SHP77 (cell line): ENCODE measurements around the gene GCNT2.
A peak's percentile ranks its signal among the peaks of the same experiment; 100 is the strongest.
"Not testable (repeated sequence)": the region's sequence is repeated elsewhere in the genome, so short reads cannot be mapped to it uniquely, and the experiment has no call there.

Experiments
- DNase-seq, 2 experiments: peaks; one replicate each; lab custom pipeline; 2025; lab: John Stamatoyannopoulos, UW

The GCNT2 gene

DNA sequence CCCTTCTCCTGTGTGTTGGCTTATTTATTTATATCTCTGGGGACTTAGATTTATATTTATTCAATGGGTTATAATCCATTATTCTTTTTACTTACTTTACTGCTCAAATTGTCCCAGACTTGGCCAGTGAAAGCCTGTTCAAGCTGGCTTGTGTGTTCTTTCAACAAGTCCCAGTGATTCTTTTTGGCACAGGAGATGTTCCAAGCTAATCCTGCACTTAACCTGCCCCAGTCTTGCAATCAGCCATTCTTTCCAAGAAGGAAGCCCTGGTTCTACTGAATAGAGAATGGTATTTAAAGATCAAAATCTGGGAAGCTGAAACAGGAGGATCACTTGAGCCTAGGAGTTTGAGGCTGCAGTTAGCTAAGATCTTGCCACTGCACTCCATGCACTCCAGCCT lies 26.7 kb downstream of the GCNT2 start:
- no peak for DNase-seq

DNA sequence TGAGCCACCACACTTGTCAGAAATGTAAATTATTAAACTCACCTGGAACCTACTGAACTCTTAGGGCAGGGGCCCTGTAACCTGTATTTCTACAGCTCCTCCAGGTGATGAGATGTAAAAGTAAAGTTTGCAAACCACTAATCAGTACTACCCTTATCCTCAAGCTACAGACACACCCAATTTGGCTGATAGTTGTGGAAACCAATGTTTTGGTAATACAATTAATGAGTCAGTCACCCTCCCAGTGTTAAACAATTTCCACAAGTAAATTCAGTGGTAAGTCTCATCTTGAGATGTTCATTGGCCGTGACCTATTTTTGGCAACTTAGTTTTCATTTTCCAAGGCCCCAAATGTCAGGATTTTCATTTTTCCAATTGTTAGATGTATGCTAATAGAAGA lies 29.6 kb downstream of the GCNT2 start:
- no peak for DNase-seq

DNA sequence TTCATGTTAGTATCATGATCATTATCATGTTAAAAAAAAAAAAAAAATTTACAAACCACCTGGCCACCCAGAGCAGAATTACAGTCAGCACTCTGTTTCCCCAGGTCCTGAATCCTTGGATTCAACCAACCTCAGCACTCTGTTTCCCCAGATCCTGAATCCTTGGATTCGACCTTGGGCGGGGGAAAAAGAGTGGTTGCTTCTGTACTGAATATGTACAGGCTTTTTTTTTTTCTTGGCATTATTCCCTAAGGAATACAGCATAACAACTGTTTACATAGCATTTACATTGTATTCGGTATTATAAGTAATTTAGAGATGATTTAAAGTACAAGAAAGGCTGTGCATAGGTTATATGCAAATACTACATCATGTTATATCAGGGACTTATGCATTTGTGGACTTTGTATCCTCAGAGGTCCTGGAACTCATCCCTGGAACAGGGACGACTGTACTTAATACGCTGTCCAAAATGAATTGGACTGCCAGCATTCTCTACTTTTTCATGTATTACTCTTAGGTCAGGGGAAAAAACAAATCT lies 31.2 kb downstream of the GCNT2 start:
- no peak for DNase-seq

DNA sequence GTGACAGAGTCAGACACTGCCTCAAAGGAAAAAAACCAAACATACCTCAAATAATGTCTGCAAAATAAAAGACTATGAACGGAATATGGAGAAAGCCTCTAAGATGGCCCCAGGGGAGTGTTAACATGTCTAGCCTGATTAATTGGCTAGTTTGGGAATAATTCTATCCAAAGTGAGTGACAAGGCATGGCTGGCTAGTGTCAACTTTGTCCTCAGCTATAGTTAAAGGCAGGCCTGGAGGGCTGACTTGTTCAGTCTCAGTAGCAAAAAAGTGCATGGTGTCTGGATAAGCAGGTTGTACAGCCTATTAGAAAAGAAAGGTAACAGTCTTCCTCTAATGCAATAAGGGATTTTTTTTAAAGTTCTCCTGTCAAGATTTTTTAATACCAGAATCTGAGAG lies 32.7 kb downstream of the GCNT2 start:
- DNase-seq, result no peak

DNA sequence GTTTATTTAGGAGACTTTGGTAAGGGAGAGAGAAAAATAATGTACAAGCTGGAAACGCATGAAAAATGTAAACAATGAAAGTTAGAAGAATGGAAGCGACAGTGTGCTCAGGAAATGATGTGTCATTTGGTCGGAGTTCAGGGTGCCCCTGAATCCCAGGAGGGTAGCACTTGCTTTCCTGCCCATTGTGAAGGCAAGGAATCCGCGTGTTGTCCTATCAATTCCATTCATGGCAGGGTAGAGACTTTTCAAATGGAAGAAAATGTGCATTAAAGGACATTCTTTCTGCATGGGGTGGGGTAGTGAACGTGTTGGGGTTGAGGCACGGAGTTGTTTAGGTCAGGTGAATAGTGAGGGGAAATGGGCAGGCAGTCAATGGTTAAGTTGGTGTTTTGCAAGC lies 33.7 kb downstream of the GCNT2 start:
- no peak for DNase-seq

DNA sequence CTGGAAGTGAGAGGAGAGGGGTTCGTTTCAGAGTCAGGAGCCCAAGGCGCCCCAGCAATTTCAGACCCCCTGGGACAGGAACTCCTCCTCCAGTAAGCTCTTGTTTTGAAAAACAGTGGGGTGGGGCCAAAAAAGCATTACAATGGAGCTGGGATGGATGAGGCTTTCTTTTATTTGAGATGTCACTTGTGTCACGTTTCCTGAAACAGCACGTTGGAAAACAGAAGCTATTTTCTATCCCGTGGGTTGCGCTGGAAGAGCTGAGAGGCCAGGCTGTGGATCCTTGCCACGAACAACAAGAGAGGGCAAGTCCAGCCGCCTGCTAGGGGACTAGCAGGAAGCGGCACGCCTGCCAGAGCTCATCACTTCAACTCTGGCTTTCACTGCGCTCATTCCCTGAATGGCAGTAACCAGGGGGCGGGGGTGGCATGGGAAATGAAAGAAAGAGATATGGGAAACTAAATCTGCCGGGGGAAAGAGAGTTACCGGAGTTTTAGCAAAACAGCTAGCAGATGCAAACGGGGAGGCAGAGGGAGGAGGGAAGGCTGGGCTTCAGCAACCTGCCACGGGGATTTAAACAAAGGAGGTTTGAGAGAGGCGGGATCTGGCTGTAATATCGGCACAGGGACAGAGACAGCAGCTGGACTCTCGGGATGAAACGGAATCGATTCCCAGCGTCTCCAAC lies 34.6 kb downstream of the GCNT2 start:
- DNase-seq, result peak; percentile 83 to 90

DNA sequence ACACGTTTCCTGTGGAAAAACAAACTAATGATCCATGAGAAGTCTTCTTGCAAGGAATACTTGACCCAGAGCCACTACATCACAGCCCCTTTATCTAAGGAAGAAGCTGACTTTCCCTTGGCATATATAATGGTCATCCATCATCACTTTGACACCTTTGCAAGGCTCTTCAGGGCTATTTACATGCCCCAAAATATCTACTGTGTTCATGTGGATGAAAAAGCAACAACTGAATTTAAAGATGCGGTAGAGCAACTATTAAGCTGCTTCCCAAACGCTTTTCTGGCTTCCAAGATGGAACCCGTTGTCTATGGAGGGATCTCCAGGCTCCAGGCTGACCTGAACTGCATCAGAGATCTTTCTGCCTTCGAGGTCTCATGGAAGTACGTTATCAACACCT lies 35.4 kb downstream of the GCNT2 start:
- DNase-seq, result no peak

DNA sequence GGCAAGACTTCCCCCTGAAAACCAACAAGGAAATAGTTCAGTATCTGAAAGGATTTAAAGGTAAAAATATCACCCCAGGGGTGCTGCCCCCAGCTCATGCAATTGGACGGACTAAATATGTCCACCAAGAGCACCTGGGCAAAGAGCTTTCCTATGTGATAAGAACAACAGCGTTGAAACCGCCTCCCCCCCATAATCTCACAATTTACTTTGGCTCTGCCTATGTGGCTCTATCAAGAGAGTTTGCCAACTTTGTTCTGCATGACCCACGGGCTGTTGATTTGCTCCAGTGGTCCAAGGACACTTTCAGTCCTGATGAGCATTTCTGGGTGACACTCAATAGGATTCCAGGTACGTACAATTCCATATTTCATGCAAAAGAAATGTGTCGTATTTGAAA lies 35.8 kb downstream of the GCNT2 start:
- no peak for DNase-seq

DNA sequence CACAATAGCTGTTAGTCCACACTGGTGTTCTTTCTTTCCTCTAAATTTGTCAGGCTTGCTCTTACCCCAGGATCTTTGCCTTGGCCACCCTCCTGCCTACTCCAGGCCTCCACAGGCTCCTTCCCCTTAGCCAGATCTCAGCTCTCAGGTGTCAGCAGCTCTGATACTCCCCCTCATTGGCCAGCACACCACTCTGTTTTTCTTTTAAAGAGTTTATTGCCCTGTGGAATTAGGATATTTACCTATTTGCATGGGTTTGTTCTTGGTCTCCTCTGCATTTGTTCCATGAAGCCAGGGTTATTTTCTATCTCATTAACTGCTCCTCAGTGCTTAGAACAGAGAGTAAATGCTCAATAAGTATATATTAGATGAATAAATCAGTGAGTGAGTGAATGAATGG lies 36.8 kb downstream of the GCNT2 start:
- no peak for DNase-seq

DNA sequence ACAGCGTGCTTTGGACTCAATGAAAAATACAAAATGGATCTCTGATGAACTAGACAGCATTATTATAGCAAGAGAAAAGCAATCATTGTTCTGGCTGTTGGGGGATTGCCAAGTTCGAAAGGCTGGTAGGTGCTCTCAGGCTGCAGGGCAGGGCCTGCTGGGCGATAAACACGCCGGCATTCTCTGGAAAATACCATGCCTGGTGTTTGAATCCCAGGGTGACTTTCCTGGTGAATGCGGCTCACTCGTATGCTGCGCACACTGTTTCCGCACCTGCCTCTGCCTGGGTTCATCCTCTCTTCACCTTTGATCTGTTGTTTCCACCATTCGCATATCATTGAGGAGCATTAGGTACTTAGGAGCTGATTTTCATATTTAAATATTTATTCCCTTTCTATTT lies 37.4 kb downstream of the GCNT2 start:
- peak; percentile 49 to 62 for DNase-seq

DNA sequence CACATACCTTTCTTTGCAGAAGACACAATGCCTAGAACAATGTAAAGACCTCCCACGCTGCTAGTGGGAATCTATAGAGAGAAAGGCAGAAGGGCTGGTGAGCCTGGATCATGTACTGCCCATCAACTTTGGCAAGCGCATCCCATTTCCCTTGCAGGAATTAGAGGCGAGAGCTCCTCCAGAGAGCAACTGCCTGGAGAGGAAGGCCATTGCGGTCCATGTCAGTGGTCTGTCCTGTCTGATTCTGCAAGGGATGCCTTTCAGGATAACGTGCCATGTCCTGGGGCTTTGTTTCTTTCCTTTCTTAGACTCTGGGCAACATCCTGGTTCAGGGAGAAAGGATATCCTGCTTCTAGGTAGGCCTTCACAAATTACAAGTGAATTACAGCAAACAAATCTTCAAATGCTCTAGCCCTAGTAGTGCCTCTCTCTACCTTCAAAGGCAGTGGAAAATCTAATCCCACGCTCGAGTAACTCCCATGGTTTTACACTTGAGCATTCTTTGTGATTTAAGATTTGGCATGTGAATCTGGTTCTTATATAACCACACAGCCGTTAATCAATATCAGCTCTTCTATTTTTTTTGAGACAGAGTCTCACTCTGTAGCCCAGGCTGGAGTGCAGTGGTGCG lies 38.5 kb downstream of the GCNT2 start:
- DNase-seq, result no peak

DNA sequence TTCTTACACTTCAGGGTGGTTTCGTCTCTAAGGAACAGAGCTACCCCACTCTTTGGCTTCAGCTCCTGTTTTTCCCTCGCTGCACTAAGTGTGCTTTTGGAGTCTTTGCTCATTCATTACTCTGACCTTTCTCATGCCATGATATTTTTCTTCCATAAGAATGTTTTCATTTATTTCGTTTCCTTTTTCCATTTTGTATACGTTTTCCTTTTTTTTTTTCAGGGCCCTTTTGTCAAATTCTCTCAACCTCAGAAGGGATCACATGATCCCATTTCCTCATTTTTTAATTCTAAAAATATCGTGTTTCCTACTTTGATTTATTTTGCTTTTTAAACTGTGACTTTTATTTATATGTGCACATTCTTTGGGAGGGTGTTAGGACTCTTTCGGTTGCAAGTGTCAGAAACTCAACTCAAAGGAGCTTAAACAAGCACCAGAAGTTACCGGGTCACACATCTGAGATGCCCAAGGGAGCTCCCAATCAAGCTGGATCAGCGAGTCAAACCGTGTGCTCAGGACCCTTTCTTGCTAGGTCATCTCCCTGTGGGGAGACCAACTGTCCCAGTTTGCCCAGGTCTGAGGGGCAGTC lies 40.6 kb downstream of the GCNT2 start:
- no peak for DNase-seq

DNA sequence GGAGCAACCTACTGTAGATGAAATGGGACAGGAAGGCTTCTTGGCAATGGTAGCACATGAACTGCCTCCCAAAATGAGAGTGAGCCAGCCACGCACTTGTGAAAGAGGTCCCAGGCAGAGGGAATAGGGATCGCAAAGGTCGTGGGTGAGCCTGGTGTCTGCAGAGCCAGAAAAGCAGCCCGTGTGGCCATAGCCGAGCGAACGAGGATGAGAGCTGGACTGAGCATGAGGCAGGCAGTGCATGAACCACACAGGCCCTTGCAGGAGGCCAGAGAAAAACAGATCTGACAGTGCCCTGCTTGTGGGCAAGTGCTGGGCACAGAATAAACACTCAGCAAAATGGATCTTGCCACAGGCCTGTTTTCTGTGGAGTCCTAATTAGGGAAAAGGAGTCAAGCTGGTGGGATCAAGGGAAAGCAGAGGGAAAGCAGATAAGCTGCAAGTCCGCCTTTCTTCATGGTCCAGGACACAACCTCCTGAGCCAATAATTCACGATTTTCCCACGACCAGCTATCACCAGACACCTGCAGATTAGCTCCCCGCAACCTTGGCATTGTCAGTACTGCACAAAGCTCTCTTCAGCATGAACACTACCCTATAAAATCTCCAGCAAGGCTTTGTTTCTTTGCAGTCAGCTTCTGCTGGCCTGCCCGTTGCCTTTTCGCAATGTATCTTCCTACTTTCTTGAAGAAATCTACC lies 44.0 kb downstream of the GCNT2 start:
- no peak for DNase-seq

DNA sequence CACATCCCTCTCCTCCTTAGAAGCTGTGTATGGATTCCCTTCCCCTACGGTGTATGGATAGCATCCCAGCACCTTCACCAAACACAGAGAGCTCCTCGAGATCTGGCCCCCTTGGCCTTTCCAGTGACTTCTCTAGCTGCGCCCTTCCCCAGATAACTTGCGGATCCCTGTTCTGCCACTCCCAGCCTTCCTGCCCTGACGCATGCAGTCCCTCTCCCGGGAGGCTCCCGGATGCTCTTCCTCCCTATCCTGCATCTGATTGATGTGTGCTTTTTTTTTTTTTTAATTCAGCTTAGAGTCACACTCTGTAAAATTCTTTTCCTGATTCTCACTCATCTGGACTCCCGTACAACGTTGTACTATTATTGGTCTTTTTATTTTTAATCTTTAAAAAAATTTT lies 44.8 kb downstream of the GCNT2 start:
- DNase-seq, result no peak

DNA sequence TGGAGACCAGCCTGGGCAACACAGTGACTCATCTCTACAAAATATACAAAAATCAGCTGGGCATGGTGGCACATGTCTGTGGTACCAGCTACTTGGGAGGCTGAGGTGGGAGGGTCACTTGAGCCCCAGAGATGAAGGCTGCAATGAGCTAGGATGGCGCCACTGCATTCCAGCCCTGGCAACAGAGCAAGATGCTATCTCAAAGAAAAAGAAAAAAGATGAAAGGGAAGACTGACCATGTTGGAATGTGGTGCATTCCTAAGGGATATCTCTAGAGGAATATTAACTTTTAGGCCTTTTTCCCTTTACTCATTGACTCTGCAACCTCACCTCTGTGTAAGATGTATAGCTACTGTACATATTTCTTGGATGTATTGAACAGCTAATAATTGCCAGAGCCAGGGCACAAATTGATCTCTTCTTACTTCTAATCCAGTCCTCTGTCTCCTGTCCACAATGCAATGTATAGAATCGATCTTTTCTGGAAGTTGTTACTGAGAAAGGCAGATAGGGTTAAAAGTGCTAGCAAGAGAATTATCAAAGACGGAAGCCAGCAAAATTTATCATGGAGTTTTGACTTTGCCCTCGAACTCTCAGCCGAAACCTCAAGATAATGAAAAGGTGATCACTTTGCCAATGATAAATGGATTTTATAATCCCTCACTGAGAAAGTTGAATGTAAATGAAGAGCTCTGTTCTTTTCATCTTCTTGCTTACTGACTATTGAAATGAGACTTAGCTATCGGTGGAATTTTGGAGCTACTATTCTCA lies 46.3 kb downstream of the GCNT2 start:
- DNase-seq, result no peak

DNA sequence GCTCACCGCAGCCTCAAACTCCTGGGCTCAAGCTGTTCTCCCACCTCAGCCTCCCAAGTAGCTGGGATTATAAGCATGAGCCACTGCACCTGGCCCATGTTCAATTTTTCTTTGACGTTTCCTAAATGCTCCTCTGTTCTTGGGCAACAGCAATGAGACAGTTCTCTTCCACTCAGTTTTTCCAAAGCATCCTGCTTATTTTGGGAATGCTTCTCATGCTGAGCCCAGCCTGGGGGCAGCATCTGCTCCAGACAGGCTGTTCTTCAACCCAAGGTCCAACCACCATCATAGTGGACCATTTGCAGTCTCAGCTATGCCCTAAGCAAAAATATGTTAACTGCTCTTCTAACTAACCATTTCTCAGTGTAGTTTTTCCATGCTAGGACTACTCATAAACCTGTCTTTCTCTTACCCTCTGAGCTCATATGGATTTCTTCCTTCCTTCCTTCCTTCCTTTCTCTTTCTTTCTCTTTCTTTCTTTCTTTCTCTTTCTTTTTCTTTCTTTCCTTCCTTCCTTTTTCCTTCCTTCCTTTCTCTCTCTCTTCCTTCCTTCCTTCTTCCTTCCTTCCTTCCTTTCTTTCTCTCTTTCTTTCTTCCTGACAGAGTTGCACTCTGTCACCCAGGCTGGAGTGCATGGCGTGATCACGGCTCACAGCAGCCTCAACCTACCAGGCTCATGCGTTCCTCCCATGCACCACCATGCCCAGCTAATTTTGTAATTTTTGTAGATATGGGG lies 48.4 kb downstream of the GCNT2 start:
- DNase-seq, result no peak

DNA sequence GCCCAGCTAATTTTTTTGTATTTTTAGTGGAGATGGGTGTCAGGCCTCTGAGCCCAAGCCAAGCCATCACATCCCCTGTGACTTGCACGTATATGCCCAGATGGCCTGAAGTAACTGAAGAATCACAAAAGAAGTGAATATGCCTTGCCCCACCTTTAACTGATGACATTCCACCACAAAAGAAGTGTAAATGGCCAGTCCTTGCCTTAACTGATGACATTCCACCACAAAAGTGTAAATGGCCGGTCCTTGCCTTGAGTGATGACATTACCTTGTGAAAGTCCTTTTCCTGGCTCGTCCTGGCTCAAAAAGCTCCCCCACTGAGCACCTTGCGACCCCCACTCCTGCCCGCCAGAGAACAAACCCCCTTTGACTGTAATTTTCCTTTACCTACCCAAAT lies 54.4 kb downstream of the GCNT2 start:
- DNase-seq, result not testable (repeated sequence)

DNA sequence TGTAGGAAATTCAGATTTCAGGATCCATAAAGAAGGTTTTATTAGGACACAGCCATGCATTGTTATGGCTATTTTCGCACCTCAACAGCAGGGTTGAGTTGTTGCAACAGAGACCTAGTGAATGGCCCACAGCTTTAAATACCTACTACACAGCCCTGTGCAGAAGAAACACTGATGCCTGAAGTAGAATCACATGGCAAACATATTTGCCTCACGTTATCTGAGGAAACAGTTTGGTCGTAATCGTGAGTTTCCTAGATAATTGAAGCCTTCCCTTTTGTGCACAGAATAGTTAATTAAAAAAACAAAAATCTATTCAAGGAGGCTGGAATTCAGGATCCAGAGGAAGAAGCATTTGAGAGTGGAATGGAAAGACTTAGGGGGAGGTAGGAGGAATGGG lies 55.1 kb downstream of the GCNT2 start:
- DNase-seq, result no peak

DNA sequence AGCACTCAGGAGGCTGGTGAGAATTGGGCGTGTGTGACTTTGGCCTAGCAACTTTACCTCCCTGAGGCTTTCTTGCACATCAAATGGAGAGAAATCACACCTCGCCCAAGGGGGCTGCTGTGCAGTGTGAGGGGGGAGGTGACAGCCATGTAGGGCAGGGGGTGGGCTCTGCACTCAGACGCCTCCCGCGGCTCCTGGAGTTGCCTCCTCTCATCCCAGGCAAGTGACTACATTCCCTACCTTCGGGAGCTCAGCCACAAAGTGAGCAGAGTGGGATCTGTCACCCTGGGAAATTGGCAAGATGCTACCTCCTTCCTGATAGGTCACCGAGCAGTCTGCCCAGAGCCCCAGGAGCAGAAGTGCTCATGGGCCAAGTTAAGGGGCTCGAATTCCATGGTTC lies 56.0 kb downstream of the GCNT2 start:
- DNase-seq, result no peak

DNA sequence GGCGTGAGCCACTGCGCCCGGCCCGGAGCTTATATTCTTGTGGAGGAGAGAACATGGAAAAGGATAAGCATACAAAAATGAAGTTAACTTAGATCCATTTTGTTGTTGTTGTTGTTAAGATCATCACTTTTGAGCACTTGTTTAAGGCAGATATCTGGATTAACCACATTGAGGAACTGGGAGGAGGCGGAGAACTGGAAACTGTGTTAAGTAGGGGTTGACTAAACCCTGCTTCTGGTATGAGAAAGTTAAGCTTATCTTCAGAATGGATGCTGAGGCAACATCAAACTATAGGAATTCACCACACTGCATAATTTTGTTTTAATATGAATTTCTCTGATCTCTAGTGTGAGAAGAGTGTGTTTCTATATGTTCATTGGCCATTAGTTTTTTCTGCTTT lies 57.6 kb downstream of the GCNT2 start:
- DNase-seq, result no peak

DNA sequence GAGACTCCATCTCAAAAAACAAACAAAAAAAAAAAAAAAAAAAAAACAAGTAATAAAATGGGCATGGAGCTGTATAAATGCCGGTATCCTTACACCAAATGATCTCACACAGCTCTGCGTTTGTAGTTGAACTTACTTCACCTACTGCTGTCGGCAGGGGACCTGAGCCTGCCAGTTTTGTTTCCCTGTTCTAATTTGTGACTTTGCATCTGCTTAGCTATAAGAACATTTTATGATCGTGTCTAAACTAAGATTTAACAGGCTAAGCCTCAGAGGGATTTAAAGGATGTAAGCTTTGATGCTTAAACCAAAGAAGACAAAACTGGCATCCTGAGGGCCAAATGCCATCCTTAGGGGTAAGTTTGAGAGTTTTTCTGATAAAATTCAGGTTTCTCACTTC lies 58.7 kb downstream of the GCNT2 start:
- DNase-seq, result no peak
